ENCODE results near the gene MSI2.

DNA sequence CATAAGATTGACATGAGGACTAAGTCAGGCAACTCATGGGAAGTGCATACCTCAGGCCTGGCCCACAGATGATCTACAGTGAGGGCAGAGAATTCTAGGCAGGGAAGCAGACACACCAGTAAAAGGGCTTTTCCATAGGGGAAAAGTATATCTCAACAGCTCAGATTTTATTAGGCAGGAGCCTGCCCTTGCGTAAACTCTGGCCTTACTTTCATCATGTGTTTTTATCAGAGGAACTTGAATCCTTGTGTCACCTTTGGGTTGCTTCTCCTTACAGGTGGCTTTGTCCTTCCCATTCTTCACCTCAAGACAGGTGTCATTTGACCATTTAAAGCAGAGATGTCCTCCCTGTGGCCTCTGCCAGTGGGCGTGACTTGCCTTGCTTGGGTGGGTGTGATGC is 138.1 kb downstream of the MSI2 start:
- no peak for TF ChIP-seq PPARA (CRISPR knock-in tag; IDR thresholded peaks at IDR 0.05; ENCODE audit: borderline replicate concordance)
- no peak for TF ChIP-seq ARNTL (CRISPR knock-in tag; IDR thresholded peaks at IDR 0.05; ENCODE audit: borderline replicate concordance, low read depth)
- TF ChIP-seq, protein P1, sequence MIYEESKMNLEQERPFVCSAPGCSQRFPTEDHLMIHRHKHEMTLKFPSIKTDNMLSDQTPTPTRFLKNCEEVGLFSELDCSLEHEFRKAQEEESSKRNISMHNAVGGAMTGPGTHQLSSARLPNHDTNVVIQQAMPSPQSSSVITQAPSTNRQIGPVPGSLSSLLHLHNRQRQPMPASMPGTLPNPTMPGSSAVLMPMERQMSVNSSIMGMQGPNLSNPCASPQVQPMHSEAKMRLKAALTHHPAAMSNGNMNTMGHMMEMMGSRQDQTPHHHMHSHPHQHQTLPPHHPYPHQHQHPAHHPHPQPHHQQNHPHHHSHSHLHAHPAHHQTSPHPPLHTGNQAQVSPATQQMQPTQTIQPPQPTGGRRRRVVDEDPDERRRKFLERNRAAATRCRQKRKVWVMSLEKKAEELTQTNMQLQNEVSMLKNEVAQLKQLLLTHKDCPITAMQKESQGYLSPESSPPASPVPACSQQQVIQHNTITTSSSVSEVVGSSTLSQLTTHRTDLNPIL (CRISPR knock-in tag; IDR thresholded peaks at IDR 0.05; ENCODE audit: low read depth): no peak
- TF ChIP-seq, protein P2, sequence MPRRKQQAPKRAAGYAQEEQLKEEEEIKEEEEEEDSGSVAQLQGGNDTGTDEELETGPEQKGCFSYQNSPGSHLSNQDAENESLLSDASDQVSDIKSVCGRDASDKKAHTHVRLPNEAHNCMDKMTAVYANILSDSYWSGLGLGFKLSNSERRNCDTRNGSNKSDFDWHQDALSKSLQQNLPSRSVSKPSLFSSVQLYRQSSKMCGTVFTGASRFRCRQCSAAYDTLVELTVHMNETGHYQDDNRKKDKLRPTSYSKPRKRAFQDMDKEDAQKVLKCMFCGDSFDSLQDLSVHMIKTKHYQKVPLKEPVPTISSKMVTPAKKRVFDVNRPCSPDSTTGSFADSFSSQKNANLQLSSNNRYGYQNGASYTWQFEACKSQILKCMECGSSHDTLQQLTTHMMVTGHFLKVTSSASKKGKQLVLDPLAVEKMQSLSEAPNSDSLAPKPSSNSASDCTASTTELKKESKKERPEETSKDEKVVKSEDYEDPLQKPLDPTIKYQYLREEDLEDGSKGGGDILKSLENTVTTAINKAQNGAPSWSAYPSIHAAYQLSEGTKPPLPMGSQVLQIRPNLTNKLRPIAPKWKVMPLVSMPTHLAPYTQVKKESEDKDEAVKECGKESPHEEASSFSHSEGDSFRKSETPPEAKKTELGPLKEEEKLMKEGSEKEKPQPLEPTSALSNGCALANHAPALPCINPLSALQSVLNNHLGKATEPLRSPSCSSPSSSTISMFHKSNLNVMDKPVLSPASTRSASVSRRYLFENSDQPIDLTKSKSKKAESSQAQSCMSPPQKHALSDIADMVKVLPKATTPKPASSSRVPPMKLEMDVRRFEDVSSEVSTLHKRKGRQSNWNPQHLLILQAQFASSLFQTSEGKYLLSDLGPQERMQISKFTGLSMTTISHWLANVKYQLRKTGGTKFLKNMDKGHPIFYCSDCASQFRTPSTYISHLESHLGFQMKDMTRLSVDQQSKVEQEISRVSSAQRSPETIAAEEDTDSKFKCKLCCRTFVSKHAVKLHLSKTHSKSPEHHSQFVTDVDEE (CRISPR knock-in tag; IDR thresholded peaks at IDR 0.05): no peak
